Activated CD4-positive, alpha-beta T cell treated with anti-CD3 and anti-CD28 coated beads, Interleukin-2, amount 50 U/mL, for 4 hours (primary cell): ENCODE results near the gene PRPSAP2.
"Not testable (repeated sequence)": the region's sequence is repeated elsewhere in the genome, so short reads cannot be mapped to it uniquely, and the experiment has no call there.

ENCODE experiments used
- DNase-seq, 2 experiments: peaks; one replicate each; pipeline ENCODE4 v3.0.0-alpha.2; 2020

Gene PRPSAP2

GRCh38 chr17:18857864-18858566, at the start of gene PRPSAP2:
Gene PRPSAP2, plus strand, starts transcription at chr17:18858131. Its CDS starts 7,703 bp downstream, at chr17:18865834.
- peak; percentile 92 to 93 for DNase-seq

- not testable (repeated sequence) for DNase-seq
Observed at GRCh38 chr17:18815924-18816323, 42.0 kb upstream of the PRPSAP2 start.

- peak; percentile 4 to 10 for DNase-seq
Observed at GRCh38 chr17:18816489-18817371, 41.2 kb upstream of the PRPSAP2 start.

GRCh38 chr17:18821430-18821829, 36.5 kb upstream of the PRPSAP2 start:
- DNase-seq: not testable (repeated sequence)

- not testable (repeated sequence) for DNase-seq
Observed at GRCh38 chr17:18827613-18828012, 30.3 kb upstream of the PRPSAP2 start.

- DNase-seq: no peak
Observed at GRCh38 chr17:18848501-18848900, 9.4 kb upstream of the PRPSAP2 start.

- no peak for DNase-seq
Observed at GRCh38 chr17:18850679-18851078, 7.3 kb upstream of the PRPSAP2 start.

GRCh38 chr17:18851201-18851600, 6.7 kb upstream of the PRPSAP2 start:
- no peak for DNase-seq

GRCh38 chr17:18854956-18855355, 3.0 kb upstream of the PRPSAP2 start:
- no peak for DNase-seq

- DNase-seq: peak; percentile 83 to 84
Observed at GRCh38 chr17:18855831-18856569, 1.9 kb upstream of the PRPSAP2 start.

- no peak for DNase-seq
Observed at GRCh38 chr17:18856570-18856915, 1.4 kb upstream of the PRPSAP2 start.

- DNase-seq: no peak
Observed at GRCh38 chr17:18858567-18859245, 775 bp downstream of the PRPSAP2 start.

- no peak for DNase-seq
Observed at GRCh38 chr17:18859256-18859655, 1.3 kb downstream of the PRPSAP2 start.

GRCh38 chr17:18860161-18860972, 2.4 kb downstream of the PRPSAP2 start:
- no peak for DNase-seq

- no peak for DNase-seq
Observed at GRCh38 chr17:18862011-18862410, 4.1 kb downstream of the PRPSAP2 start.

- DNase-seq: not testable (repeated sequence)
Observed at GRCh38 chr17:18864996-18865395, 7.1 kb downstream of the PRPSAP2 start.

GRCh38 chr17:18866866-18867813, 9.2 kb downstream of the PRPSAP2 start:
- no peak for DNase-seq

- DNase-seq: no peak
Observed at GRCh38 chr17:18877104-18877645, 19.2 kb downstream of the PRPSAP2 start.

GRCh38 chr17:18888766-18889290, 30.9 kb downstream of the PRPSAP2 start:
- DNase-seq: no peak

GRCh38 chr17:18889658-18890057, 31.7 kb downstream of the PRPSAP2 start:
- DNase-seq: no peak
